GM12878 (cell line): ENCODE data around the gene HS3ST2. TPM values are rescaled to one million over a fixed set of nuclear protein-coding genes. Genes with fewer than 3 reads are reported as not detected.

ENCODE experiments used
- ATAC-seq: fragments of 200-7000 bp; cut with Tn5 transposase; 3 replicates; pipeline ENCODE4 v1.9.1; 2020; ENCODE audit warnings: mild to moderate bottlenecking, moderate library complexity
- BruUV-seq: library from RNA; stranded (reverse); fragments of 400-500 nt; replicated peaks from 2 replicates; lab custom pipeline; 2021; lab: Mats Ljungman, UMichigan
- CTCF ChIA-PET: fragments of 300-600 bp; sonication (Branson Sonifier 250); formaldehyde crosslinking; extraction: SDS; loops from one replicate; lab custom pipeline; 2021; ENCODE audit warnings: inconsistent platforms; lab: Yijun Ruan, JAX
- POLR2A ChIA-PET: fragments of 350-600 bp; formaldehyde crosslinking; extraction: SDS; loops from one replicate; lab custom pipeline; 2021; ENCODE audit warnings: inconsistent platforms; lab: Charles Lee
- RAD21 ChIA-PET: fragments of 300-600 bp; sonication (Branson Sonifier 250); formaldehyde crosslinking; loops from one replicate; lab custom pipeline; 2023; ENCODE audit warnings: antibody characterized with exemption; ENCODE audit not compliant: unreplicated experiment; lab: Charles Lee
- SMC1A ChIA-PET: fragments of 300-600 bp; sonication (Branson Sonifier 250); formaldehyde crosslinking; loops from one replicate; lab custom pipeline; 2023; ENCODE audit not compliant: unreplicated experiment, uncharacterized antibody; lab: Charles Lee
- DNase-seq: peaks from one replicate; pipeline ENCODE4 v3.0.0-alpha.2; 2011; ENCODE audit warnings: low read depth, low spot score
- FAIRE-seq: peaks from 3 replicates; lab custom pipeline; 2011; peaks lifted over from hg19 to GRCh38; lab: Jason Lieb, UNC
- H2AFZ ChIP-seq: 2 replicates; pipeline ENCODE4 v1.6.0; 2011; ENCODE audit warnings: low read depth, low read length, control low read depth; ENCODE audit not compliant: control insufficient read depth
- H3K27ac ChIP-seq: 2 replicates; pipeline ENCODE4 v1.5.1; 2011; ENCODE audit warnings: control low read depth; ENCODE audit not compliant: control insufficient read depth, insufficient read depth
- H3K27me3 ChIP-seq, 2 experiments: replicated peaks in 1 of 2; 2 replicates each; pipeline versions ENCODE4 v1.6.0 to v1.6.1; 2011; ENCODE audit warnings: low read length in 1 of 2; ENCODE audit not compliant: control insufficient read depth in 2 of 2, insufficient read depth in 2 of 2
- H3K36me3 ChIP-seq, 2 experiments: 2 replicates each; pipeline ENCODE4 v1.5.1; 2011; ENCODE audit warnings: low read length in 1 of 2; ENCODE audit not compliant: control insufficient read depth in 2 of 2, insufficient read depth in 2 of 2
- H3K4me1 ChIP-seq: 2 replicates; pipeline ENCODE4 v1.6.1; 2011; ENCODE audit warnings: mild to moderate bottlenecking, low read length, moderate library complexity, mixed read lengths; ENCODE audit not compliant: control insufficient read depth, insufficient read depth
- H3K4me2 ChIP-seq: 2 replicates; pipeline ENCODE4 v1.6.0; 2011; ENCODE audit warnings: control low read depth; ENCODE audit not compliant: control insufficient read depth, insufficient read depth
- H3K4me3 ChIP-seq: fragments of 200-600 bp; sonication (generic); 2 replicates; pipeline ENCODE4 v1.5.1; 2016
- H3K79me2 ChIP-seq: 2 replicates; pipeline ENCODE4 v1.6.0; 2011; ENCODE audit warnings: low read length; ENCODE audit not compliant: control insufficient read depth, insufficient read depth
- H3K9ac ChIP-seq: 2 replicates; pipeline ENCODE4 v1.8.0; 2011; ENCODE audit warnings: low read length, control low read depth, mixed read lengths; ENCODE audit not compliant: control insufficient read depth, insufficient read depth
- H3K9me3 ChIP-seq: replicated peaks from 3 replicates; pipeline ENCODE4 v1.5.1; 2011; ENCODE audit warnings: mild to moderate bottlenecking, low read length; ENCODE audit not compliant: control insufficient read depth, insufficient read depth
- H4K20me1 ChIP-seq: 2 replicates; pipeline ENCODE4 v1.6.0; 2011; ENCODE audit not compliant: control insufficient read depth, insufficient read depth
- CEBPZ ChIP-seq: fragments of 150-350 bp; IDR thresholded peaks from 2 replicates; pipeline ENCODE4 v1.6.1; 2016; ENCODE audit warnings: low read depth, low read length
- CHD2 ChIP-seq: IDR thresholded peaks from 2 replicates; pipeline ENCODE4 v1.6.1; 2011; ENCODE audit warnings: low read depth, low read length, improper control_type of control experiment, borderline replicate concordance
- CREB1 ChIP-seq: IDR thresholded peaks from 2 replicates; pipeline ENCODE4 v1.6.1; 2012; ENCODE audit warnings: low read depth, mild to moderate bottlenecking, inconsistent platforms
- KDM1A ChIP-seq: fragments of 200-600 bp; sonication (generic); IDR thresholded peaks from 2 replicates; pipeline ENCODE4 v1.6.1; 2016; ENCODE audit warnings: borderline replicate concordance
- NFIC ChIP-seq: IDR thresholded peaks from 2 replicates; pipeline ENCODE4 v1.6.1; 2012; ENCODE audit warnings: low read depth, mild to moderate bottlenecking, inconsistent platforms, low read length, moderate library complexity
- NKRF ChIP-seq: fragments of 450-650 bp; conservative IDR thresholded peaks from 2 replicates; pipeline ENCODE4 v1.6.1; 2017; ENCODE audit warnings: mild to moderate bottlenecking, moderate library complexity
- POLR2AphosphoS5 ChIP-seq: IDR thresholded peaks from 2 replicates; pipeline ENCODE4 v1.6.1; 2011; ENCODE audit warnings: mild to moderate bottlenecking, low read length, inconsistent platforms
- REST ChIP-seq: IDR thresholded peaks from 2 replicates; pipeline ENCODE4 v1.6.1; 2012; ENCODE audit warnings: mild to moderate bottlenecking, low read depth, low read length
- SMAD1 ChIP-seq: fragments of 450-650 bp; IDR thresholded peaks from 2 replicates; pipeline ENCODE4 v1.6.1; 2018; ENCODE audit warnings: mild to moderate bottlenecking, low read depth; ENCODE audit not compliant: partially characterized antibody
- SRF ChIP-seq, 2 experiments: IDR thresholded peaks; 2 replicates each; pipeline ENCODE4 v1.6.1; 2011; ENCODE audit warnings: low read depth in 2 of 2, low read length in 2 of 2, mild to moderate bottlenecking in 1 of 2, moderate library complexity in 1 of 2
- ZNF622 ChIP-seq: fragments of 450-650 bp; IDR thresholded peaks from 2 replicates; pipeline ENCODE4 v1.6.1; 2017; ENCODE audit warnings: mild to moderate bottlenecking, inconsistent platforms
- WGBS: methylation state at CpG from one replicate; pipeline ENCODE4 v1.1.6; 2016; ENCODE audit warnings: low lambda C conversion rate; ENCODE audit not compliant: insufficient replicate concordance, insufficient coverage; ENCODE audit errors: missing lambda C conversion rate; 5-methylcytosine and 5-hydroxymethylcytosine counted together
- in situ Hi-C: fragments of 300-500 bp; cut with MboI; formaldehyde crosslinking; loops from 9 replicates; pipeline ENCODE4 v1.14.3; 2018; ENCODE audit warnings: mixed read lengths
- intact Hi-C: fragments of 100-400 bp; cut with micrococcal nuclease; formaldehyde crosslinking; loops from one replicate; pipeline ENCODE4 v1.14.2; 2022; ENCODE audit not compliant: unreplicated experiment
- polyA plus RNA-seq, 11 experiments: library from polyadenylated mRNA; depleted of rRNA in 4 of 11; unstranded in 6 of 11; stranded (reverse) in 5 of 11; fragments of >200 nt; fragmentation: Nextera tagmentation in 4 of 11; fragmentation: Illumina TruSeq in 1 of 11; extraction: Ambion mirVana in 4 of 11; extraction: Trizol in 1 of 11; gene quantifications; 1 replicate in 1 of 11; 2 replicates in 10 of 11; pipeline versions ENCODE4 v1.2.1 to v1.2.3, GENCODE V29; 2011 to 2016; ENCODE audit warnings: inconsistent platforms in 2 of 11, missing spikeins in 2 of 11, low read depth in 1 of 11
- total RNA-seq, 4 experiments: library from RNA; depleted of rRNA in 3 of 4; stranded (reverse); fragments of >200 nt in 3 of 4; fragmentation: Illumina TruSeq in 1 of 4; extraction: Trizol in 1 of 4; gene quantifications; 2 replicates each; pipeline versions ENCODE4 v1.2.1 to v1.2.3, GENCODE V29; 2013 to 2021

HS3ST2 gene
- total and polyA plus RNA-seq, 10 of the 15 experiments (the other 5 are each of a cell fraction or from before 2014, with no cell fraction given), result not detected

GRCh38 chr16:22941970-22942501, 128.1 kb downstream of the HS3ST2 start:
- WGBS, result 96% methylated on average over 2 of the region's 2 CpGs
- CTCF ChIA-PET, result interaction anchor here (0.6 kb wide), 1 partner anchor 408 kb away, joined by 4 read pairs; no protein-coding TSS in a partner anchor
- RAD21 ChIA-PET, result no interaction called here
- POLR2A ChIA-PET, result no interaction called here
- intact Hi-C loops, result no loop called here
- Histone ChIP-seq H3K79me2 (no peaks in the 10 kb centered on the region), H3K36me3 (no peaks in the 10 kb centered on the region), H4K20me1 (no peaks in the 10 kb centered on the region), H3K4me1 (no peaks in the 10 kb centered on the region), H3K4me2 (no peak overlapping the region), H3K27me3 (no peaks in the 10 kb centered on the region), H3K9ac (no peak overlapping the region), H2AFZ (no peak overlapping the region), H3K9me3 (no peaks in the 10 kb centered on the region), H3K27ac (no peak overlapping the region), H3K4me3 (no peak overlapping the region)
- SMC1A ChIA-PET, result no interaction called here
- ATAC-seq (no peak), DNase-seq (no peak), FAIRE-seq (no peak)
- no TSS peak for BruUV-seq
- in situ Hi-C loops, result loop anchor here (10.0 kb wide), 1 partner anchor 1387 kb away; no protein-coding TSS in a partner anchor
- TF ChIP-seq CREB1 (no peak), ZNF622 (no peak), CHD2 (no peak), KDM1A (no peak), REST (no peak), SMAD1 (no peak), POLR2AphosphoS5 (no peak), NFIC (no peak), NKRF (no peak), SRF (IDR thresholded peaks at IDR 0.05; ENCODE audit: low read depth in 2 of 2, low read length in 2 of 2) (no peak), CEBPZ (no peak)
